Glutamatergic neuron (in vitro differentiated cells): ENCODE data around the gene CRYBG1. TPM values are rescaled to one million over a fixed set of nuclear protein-coding genes. Genes with fewer than 3 reads are reported as not detected.

Experiments used
- DNase-seq: peaks from one replicate; pipeline ENCODE4 v3.0.0; 2022
- H3K27ac Mint-ChIP-seq: one replicate; pipeline ENCODE4 v1.8.0; 2020; ENCODE audit warnings: mild to moderate bottlenecking, mixed read lengths, inconsistent platforms; ENCODE audit not compliant: unreplicated experiment
- H3K27me3 Mint-ChIP-seq: one replicate; pipeline ENCODE4 v1.8.0; 2020; ENCODE audit warnings: mild to moderate bottlenecking, moderate library complexity, mixed read lengths, inconsistent platforms; ENCODE audit not compliant: unreplicated experiment
- H3K36me3 Mint-ChIP-seq: one replicate; pipeline ENCODE4 v1.8.0; 2020; ENCODE audit warnings: mild to moderate bottlenecking, mixed read lengths, inconsistent platforms; ENCODE audit not compliant: unreplicated experiment
- H3K4me1 Mint-ChIP-seq: one replicate; pipeline ENCODE4 v1.8.0; 2020; ENCODE audit warnings: mild to moderate bottlenecking, low read depth, mixed read lengths, inconsistent platforms; ENCODE audit not compliant: unreplicated experiment
- H3K4me3 Mint-ChIP-seq: one replicate; pipeline ENCODE4 v1.8.0; 2020; ENCODE audit warnings: mild to moderate bottlenecking, mixed read lengths, inconsistent platforms; ENCODE audit not compliant: unreplicated experiment
- H3K9me3 Mint-ChIP-seq: one replicate; pipeline ENCODE4 v1.8.0; 2020; ENCODE audit warnings: mild to moderate bottlenecking, moderate library complexity, mixed read lengths, inconsistent platforms; ENCODE audit not compliant: unreplicated experiment
- total RNA-seq: library from RNA; stranded (reverse); fragmentation: NEBNext Ultra II Directional; extraction: Animal tissue kit (Norgen Biotek cat#: 25700); gene quantifications from one replicate; pipeline ENCODE4 v1.2.1, GENCODE V29; 2021; ENCODE audit not compliant: unreplicated experiment
- TF ChIP-seq, protein P1 (sequence below): fragments of 200-600 bp; sonication (generic); IDR thresholded peaks from one replicate; pipeline ENCODE4 v1.5.0; 2021; ENCODE audit not compliant: partially characterized antibody, unreplicated experiment

CRYBG1 gene
- total RNA-seq, 1 donor from 2014 or later, result 0.15 TPM

DNA sequence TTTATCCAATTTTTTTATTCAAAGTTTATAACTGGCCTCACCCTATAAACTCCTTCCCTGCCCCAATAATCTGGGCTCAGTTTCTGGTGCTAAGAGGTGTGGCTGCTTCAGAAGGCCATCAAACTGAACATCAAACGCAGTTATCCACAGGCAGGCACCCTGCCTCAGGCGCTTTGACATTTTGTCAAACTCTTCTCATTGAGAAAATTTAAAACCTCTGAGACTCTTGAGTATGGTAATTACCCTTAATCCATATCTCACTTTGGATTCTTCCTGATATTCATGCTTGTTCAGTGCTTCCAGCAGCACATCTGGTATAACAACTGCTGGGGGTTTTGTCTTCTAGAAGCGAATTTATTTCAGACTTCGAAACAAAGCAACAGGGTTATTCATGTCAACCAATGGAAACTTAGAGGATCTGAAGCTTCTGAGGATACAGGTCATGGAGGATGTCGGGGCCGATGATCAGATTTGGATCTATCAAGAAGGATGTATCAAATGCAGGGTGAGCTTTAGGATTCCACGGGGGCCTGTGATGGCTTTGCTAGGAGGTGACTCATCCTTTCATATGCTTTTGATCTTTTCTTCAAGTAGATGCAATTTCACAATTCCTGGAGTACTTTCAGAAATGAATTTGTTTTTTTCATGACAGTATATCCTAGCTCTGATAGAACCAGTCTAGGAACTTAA is 200.6 kb downstream of the CRYBG1 start:
- Mint-ChIP-seq H3K4me3 (no peak overlapping the region), H3K9me3 (no peaks in the 10 kb centered on the region), H3K27me3 (no peaks in the 10 kb centered on the region), H3K36me3 (no peaks in the 10 kb centered on the region), H3K4me1 (peaks cover 2% of the 10 kb centered on the region), H3K27ac (no peak overlapping the region)
- DNase-seq, result no peak
- TF ChIP-seq, protein P1, sequence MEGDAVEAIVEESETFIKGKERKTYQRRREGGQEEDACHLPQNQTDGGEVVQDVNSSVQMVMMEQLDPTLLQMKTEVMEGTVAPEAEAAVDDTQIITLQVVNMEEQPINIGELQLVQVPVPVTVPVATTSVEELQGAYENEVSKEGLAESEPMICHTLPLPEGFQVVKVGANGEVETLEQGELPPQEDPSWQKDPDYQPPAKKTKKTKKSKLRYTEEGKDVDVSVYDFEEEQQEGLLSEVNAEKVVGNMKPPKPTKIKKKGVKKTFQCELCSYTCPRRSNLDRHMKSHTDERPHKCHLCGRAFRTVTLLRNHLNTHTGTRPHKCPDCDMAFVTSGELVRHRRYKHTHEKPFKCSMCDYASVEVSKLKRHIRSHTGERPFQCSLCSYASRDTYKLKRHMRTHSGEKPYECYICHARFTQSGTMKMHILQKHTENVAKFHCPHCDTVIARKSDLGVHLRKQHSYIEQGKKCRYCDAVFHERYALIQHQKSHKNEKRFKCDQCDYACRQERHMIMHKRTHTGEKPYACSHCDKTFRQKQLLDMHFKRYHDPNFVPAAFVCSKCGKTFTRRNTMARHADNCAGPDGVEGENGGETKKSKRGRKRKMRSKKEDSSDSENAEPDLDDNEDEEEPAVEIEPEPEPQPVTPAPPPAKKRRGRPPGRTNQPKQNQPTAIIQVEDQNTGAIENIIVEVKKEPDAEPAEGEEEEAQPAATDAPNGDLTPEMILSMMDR, result no peak

GRCh38 chr6:106561686-106562405 is 201.3 kb downstream of the CRYBG1 start:
- Mint-ChIP-seq H3K36me3 (no peaks in the 10 kb centered on the region), H3K27ac (no peak overlapping the region), H3K9me3 (no peaks in the 10 kb centered on the region), H3K27me3 (no peaks in the 10 kb centered on the region), H3K4me3 (no peak overlapping the region), H3K4me1 (no peaks in the 10 kb centered on the region)
- DNase-seq, result no peak
- TF ChIP-seq, protein P1, result no peak

- H3K27ac Mint-ChIP-seq, result no peak overlapping the region
Measured at GRCh38 chr6:106563614-106564013, 203.1 kb downstream of the CRYBG1 start.

GRCh38 chr6:106564476-106564875 is 204.0 kb downstream of the CRYBG1 start:
- Mint-ChIP-seq H3K27me3 (peaks cover 2% of the 10 kb centered on the region), H3K27ac (no peak overlapping the region), H3K36me3 (no peaks in the 10 kb centered on the region), H3K4me1 (no peaks in the 10 kb centered on the region), H3K9me3 (no peaks in the 10 kb centered on the region), H3K4me3 (no peak overlapping the region)
- DNase-seq, result no peak
- TF ChIP-seq, protein P1, result no peak

More at GRCh38 chr6:106563614-106564013, 203.1 kb downstream of the CRYBG1 start:
- H3K36me3 Mint-ChIP-seq, result no peaks in the 10 kb centered on the region
- peaks cover 2% of the 10 kb centered on the region for H3K27me3 Mint-ChIP-seq
- no peak for DNase-seq
- no peak overlapping the region for H3K4me3 Mint-ChIP-seq
- no peaks in the 10 kb centered on the region for H3K4me1 Mint-ChIP-seq
- H3K9me3 Mint-ChIP-seq, result no peaks in the 10 kb centered on the region
- TF ChIP-seq, protein P1, result no peak

DNA sequence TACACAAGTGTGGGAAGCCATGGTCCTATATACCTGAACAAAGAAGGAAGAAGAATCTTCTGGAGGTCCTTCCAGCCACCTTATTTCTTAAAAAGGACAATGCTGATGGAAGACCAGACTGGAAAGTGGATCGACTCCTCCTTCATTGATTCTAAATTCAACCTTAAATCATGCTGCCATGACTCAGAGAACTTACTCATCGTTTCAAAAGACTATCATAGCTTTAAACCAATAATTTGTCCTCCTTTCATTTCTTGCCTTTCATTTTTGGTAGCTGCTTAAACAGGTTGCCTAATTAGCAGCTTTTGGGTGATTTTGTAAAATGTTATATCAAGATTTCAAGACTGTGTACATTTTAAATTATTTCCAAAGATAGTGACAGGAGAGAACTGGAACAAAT is 208.0 kb downstream of the CRYBG1 start:
- Mint-ChIP-seq H3K36me3 (no peaks in the 10 kb centered on the region), H3K9me3 (no peaks in the 10 kb centered on the region), H3K27ac (no peak overlapping the region), H3K4me1 (peaks cover 5% of the 10 kb centered on the region), H3K4me3 (no peak overlapping the region), H3K27me3 (peaks cover 5% of the 10 kb centered on the region)
- TF ChIP-seq, protein P1, result no peak
- no peak for DNase-seq
